Endodermal cell (in vitro differentiated cells): ENCODE results near the gene ZFYVE21. TPM values are rescaled to one million over a fixed set of nuclear protein-coding genes. Genes with fewer than 3 reads are reported as not detected.

Source experiments
- DNase-seq: peaks from one replicate; pipeline ENCODE4 v3.0.0-alpha.2; 2017
- H3K27ac ChIP-seq: 2 replicates; pipeline ENCODE4 v1.5.1; 2013; ENCODE audit warnings: mild to moderate bottlenecking, low read depth, low read length, moderate library complexity
- H3K27me3 ChIP-seq: 2 replicates; pipeline ENCODE4 v1.6.1; 2013; ENCODE audit warnings: mild to moderate bottlenecking, low read length, moderate library complexity; ENCODE audit not compliant: insufficient read depth, control insufficient read depth, poor library complexity, severe bottlenecking
- H3K36me3 ChIP-seq: 2 replicates; pipeline ENCODE4 v1.7.0; 2013; ENCODE audit warnings: mild to moderate bottlenecking, low read length, moderate library complexity; ENCODE audit not compliant: control insufficient read depth, insufficient read depth
- H3K4me1 ChIP-seq: one replicate; pipeline ENCODE4 v1.7.0; 2013; ENCODE audit warnings: low read length; ENCODE audit not compliant: control insufficient read depth, insufficient read depth
- H3K4me3 ChIP-seq: 2 replicates; pipeline ENCODE4 v1.5.1; 2013; ENCODE audit warnings: mild to moderate bottlenecking, low read length, moderate library complexity
- H3K9ac ChIP-seq: 2 replicates; pipeline ENCODE4 v1.6.1; 2013; ENCODE audit warnings: mild to moderate bottlenecking, low read length, moderate library complexity; ENCODE audit not compliant: poor library complexity, severe bottlenecking; ENCODE audit errors: extremely low read depth
- H3K9me3 ChIP-seq: 2 replicates; pipeline ENCODE4 v1.6.1; 2013; ENCODE audit warnings: mild to moderate bottlenecking, low read length, moderate library complexity; ENCODE audit not compliant: control insufficient read depth
- H3K27ac Mint-ChIP-seq: 2 replicates; pipeline ENCODE4 v1.8.0; 2020; ENCODE audit warnings: mixed read lengths
- H3K27me3 Mint-ChIP-seq: 2 replicates; pipeline ENCODE4 v1.8.0; 2021; ENCODE audit warnings: mild to moderate bottlenecking, mixed read lengths; ENCODE audit not compliant: insufficient read depth
- H3K36me3 Mint-ChIP-seq: 2 replicates; pipeline ENCODE4 v1.8.0; 2020; ENCODE audit warnings: low read depth, mixed read lengths
- H3K4me1 Mint-ChIP-seq: 2 replicates; pipeline ENCODE4 v1.8.0; 2020; ENCODE audit warnings: mixed read lengths
- H3K4me3 Mint-ChIP-seq: 2 replicates; pipeline ENCODE4 v1.8.0; 2020; ENCODE audit warnings: mild to moderate bottlenecking, moderate library complexity, mixed read lengths
- H3K9me3 Mint-ChIP-seq: 2 replicates; pipeline ENCODE4 v1.8.0; 2020; ENCODE audit warnings: mild to moderate bottlenecking, mixed read lengths
- CTCF ChIP-seq: fragments of 200-600 bp; sonication (generic); conservative IDR thresholded peaks from 2 replicates; pipeline ENCODE4 v1.5.0; 2021; ENCODE audit warnings: antibody characterized with exemption, mild to moderate bottlenecking
- WGBS, 2 experiments: methylation state at CpG; one replicate each; pipeline versions ENCODE4 v1.1.5 to v1.1.7; 2013; ENCODE audit warnings: missing lambda C conversion rate in 2 of 2, mixed read lengths in 1 of 2; ENCODE audit not compliant: insufficient coverage in 1 of 2, insufficient read length in 1 of 2; 5-methylcytosine and 5-hydroxymethylcytosine counted together
- total RNA-seq, 2 donors: library from RNA; stranded (reverse); fragmentation: NEBNext Ultra II Directional in 1 of 2; extraction: Animal tissue kit (Norgen Biotek cat#: 25700) in 1 of 2; gene quantifications; 2 replicates in 1 of 2; 3 replicates in 1 of 2; pipeline ENCODE4 v1.2.1, GENCODE V29; 2021

Gene ZFYVE21
- total RNA-seq, 2 donors from 2014 or later: 42.5 to 55.6 TPM

GRCh38 chr14:103734081-103734888 is 18.7 kb downstream of the ZFYVE21 start:
- no peaks in the 10 kb centered on the region for H3K27me3 Mint-ChIP-seq
- Histone ChIP-seq H3K9ac (no peak overlapping the region), H3K27ac (peak overlapping the region; percentile 38), H3K4me1 (peaks cover 7% of the 10 kb centered on the region), H3K36me3 (peaks cover 39% of the 10 kb centered on the region), H3K27me3 (no peaks in the 10 kb centered on the region), H3K9me3 (no peaks in the 10 kb centered on the region), H3K4me3 (no peak overlapping the region)
- peaks cover 6% of the 10 kb centered on the region for H3K4me1 Mint-ChIP-seq
- H3K36me3 Mint-ChIP-seq: peaks cover 36% of the 10 kb centered on the region
- no peak for DNase-seq
- no peak for TF ChIP-seq CTCF
- H3K9me3 Mint-ChIP-seq: no peaks in the 10 kb centered on the region
- H3K27ac Mint-ChIP-seq: no peak overlapping the region
- 95 to 99% methylated on average over 18 to 23 of the region's 23 CpGs for WGBS, 2 experiments
- H3K4me3 Mint-ChIP-seq: no peak overlapping the region

- H3K4me3 Mint-ChIP-seq: no peak overlapping the region
- H3K27me3 ChIP-seq: no peaks in the 10 kb centered on the region
- no peak overlapping the region for H3K4me3 ChIP-seq
- no peak for DNase-seq
- TF ChIP-seq CTCF: no peak
- WGBS, 2 experiments: 95 to 96% methylated on average over 9 to 12 of the region's 12 CpGs
- no peak overlapping the region for H3K9ac ChIP-seq
- peak overlapping the region; percentile 57 for H3K27ac ChIP-seq
- H3K27ac Mint-ChIP-seq: no peak overlapping the region
- H3K36me3 ChIP-seq: peaks cover 37% of the 10 kb centered on the region
- H3K9me3 Mint-ChIP-seq: no peaks in the 10 kb centered on the region
- no peaks in the 10 kb centered on the region for H3K4me1 Mint-ChIP-seq
- no peaks in the 10 kb centered on the region for H3K4me1 ChIP-seq
- no peaks in the 10 kb centered on the region for H3K27me3 Mint-ChIP-seq
- peaks cover 38% of the 10 kb centered on the region for H3K36me3 Mint-ChIP-seq
- H3K9me3 ChIP-seq: no peaks in the 10 kb centered on the region
Measured at GRCh38 chr14:103735022-103735421, 19.4 kb downstream of the ZFYVE21 start.

- H3K9me3 ChIP-seq: no peaks in the 10 kb centered on the region
- peaks cover 42% of the 10 kb centered on the region for H3K36me3 Mint-ChIP-seq
- TF ChIP-seq CTCF: no peak
- no peaks in the 10 kb centered on the region for H3K9me3 Mint-ChIP-seq
- no peak overlapping the region for H3K9ac ChIP-seq
- DNase-seq: no peak
- H3K4me3 ChIP-seq: no peak overlapping the region
- H3K27ac Mint-ChIP-seq: no peak overlapping the region
- 88 to 89% methylated on average over 3 to 7 of the region's 7 CpGs for WGBS, 2 experiments
- H3K4me1 Mint-ChIP-seq: no peaks in the 10 kb centered on the region
- H3K27ac ChIP-seq: peak overlapping the region; percentile 83
- H3K36me3 ChIP-seq: peaks cover 33% of the 10 kb centered on the region
- no peaks in the 10 kb centered on the region for H3K27me3 ChIP-seq
- H3K27me3 Mint-ChIP-seq: no peaks in the 10 kb centered on the region
- no peaks in the 10 kb centered on the region for H3K4me1 ChIP-seq
- H3K4me3 Mint-ChIP-seq: no peak overlapping the region
Measured at GRCh38 chr14:103735439-103735814, 19.8 kb downstream of the ZFYVE21 start.
